HG03103 (cell line): Measurements from ENCODE around the gene AEN.
A peak's percentile ranks its signal among the peaks of the same experiment; 100 is the strongest.
"Not testable (repeated sequence)": the region's sequence is repeated elsewhere in the genome, so short reads cannot be mapped to it uniquely, and the experiment has no call there.

ENCODE experiments used
- ATAC-seq: cut with Tn5 transposase; IDR thresholded peaks from one replicate; pipeline ENCODE4 v1.9.1; 2021; ENCODE audit warnings: low read depth; ENCODE audit not compliant: unreplicated experiment

Gene AEN

GRCh38 chr15:88630798-88631463 lies 9.8 kb downstream of the AEN start:
- no peak for ATAC-seq

GRCh38 chr15:88631464-88632028 lies 10.4 kb downstream of the AEN start:
- ATAC-seq = no peak

GRCh38 chr15:88632797-88633196 lies 11.7 kb downstream of the AEN start:
- ATAC-seq = not testable (repeated sequence)

GRCh38 chr15:88634449-88634848 lies 13.3 kb downstream of the AEN start:
- ATAC-seq = no peak

- ATAC-seq = peak; percentile 29
These were observed 14.2 kb downstream of the AEN start for GRCh38 chr15:88635318-88635717.

GRCh38 chr15:88636050-88636449 lies 14.9 kb downstream of the AEN start:
- no peak for ATAC-seq

GRCh38 chr15:88636654-88637053 lies 15.5 kb downstream of the AEN start:
- ATAC-seq = no peak

GRCh38 chr15:88637436-88637835 lies 16.3 kb downstream of the AEN start:
- ATAC-seq = no peak

GRCh38 chr15:88637841-88638625 lies 16.9 kb downstream of the AEN start:
- no peak for ATAC-seq

- ATAC-seq = peak; percentile 64
These were observed 17.7 kb downstream of the AEN start, which contains the start of gene ISG20 for GRCh38 chr15:88638626-88639372. Gene ISG20 (plus strand): TSS chr15:88639016. CDS start chr15:88639367, 351 bp downstream.

- no peak for ATAC-seq
These were observed 20.9 kb downstream of the AEN start for GRCh38 chr15:88641959-88642452.

- not testable (repeated sequence) for ATAC-seq
These were observed 21.4 kb downstream of the AEN start for GRCh38 chr15:88642514-88642913.

GRCh38 chr15:88644741-88645140 lies 23.6 kb downstream of the AEN start:
- no peak for ATAC-seq

GRCh38 chr15:88645171-88646087 lies 24.3 kb downstream of the AEN start:
- no peak for ATAC-seq

- no peak for ATAC-seq
These were observed 24.9 kb downstream of the AEN start for GRCh38 chr15:88646088-88646405.

GRCh38 chr15:88646951-88647350 lies 25.8 kb downstream of the AEN start:
- ATAC-seq = no peak

- no peak for ATAC-seq
These were observed 26.4 kb downstream of the AEN start for GRCh38 chr15:88647351-88648105.

GRCh38 chr15:88648357-88649214 lies 27.4 kb downstream of the AEN start:
- ATAC-seq = no peak
